GM21367 (cell line): ENCODE data around the gene SLC29A2.
"Not testable (repeated sequence)": the region's sequence is repeated elsewhere in the genome, so short reads cannot be mapped to it uniquely, and the experiment has no call there.

Experiments used
- ATAC-seq: cut with Tn5 transposase; IDR thresholded peaks from one replicate; pipeline ENCODE4 v1.9.1; 2021; ENCODE audit not compliant: unreplicated experiment

The SLC29A2 gene

GRCh38 chr11:66321606-66322005 lies 50.0 kb downstream of the SLC29A2 start:
- ATAC-seq: no peak

- not testable (repeated sequence) for ATAC-seq
Measured at GRCh38 chr11:66320748-66321147, 50.8 kb downstream of the SLC29A2 start.

- not testable (repeated sequence) for ATAC-seq
Measured at GRCh38 chr11:66320289-66320688, 51.3 kb downstream of the SLC29A2 start.

- no peak for ATAC-seq
Measured at GRCh38 chr11:66318600-66318970, 53.0 kb downstream of the SLC29A2 start.

- no peak for ATAC-seq
Measured at GRCh38 chr11:66317723-66318599, 53.6 kb downstream of the SLC29A2 start.

GRCh38 chr11:66317322-66317722 lies 54.2 kb downstream of the SLC29A2 start:
- ATAC-seq: no peak

GRCh38 chr11:66316849-66317251 lies 54.7 kb downstream of the SLC29A2 start, which contains the start of gene CD248:
CD248 (minus strand) TSS chr11:66317044; CDS start chr11:66317027, 17 bp downstream.
- ATAC-seq: no peak

GRCh38 chr11:66315921-66316811 lies 55.4 kb downstream of the SLC29A2 start:
- ATAC-seq: no peak

GRCh38 chr11:66315498-66315885 lies 56.1 kb downstream of the SLC29A2 start:
- ATAC-seq: no peak

- ATAC-seq: no peak
Measured at GRCh38 chr11:66314561-66315497, 56.7 kb downstream of the SLC29A2 start.

GRCh38 chr11:66314186-66314501 lies 57.4 kb downstream of the SLC29A2 start:
- no peak for ATAC-seq

GRCh38 chr11:66313321-66314185 lies 58.0 kb downstream of the SLC29A2 start:
- ATAC-seq: no peak

GRCh38 chr11:66312549-66313320 lies 58.8 kb downstream of the SLC29A2 start:
- peak; percentile 57 for ATAC-seq
